Right forelimb (tissue), 1 donor: ENCODE measurements around the gene RNF32.

Experiments used
- DNase-seq: peaks from one replicate; pipeline ENCODE4 v3.0.0-alpha.2; 2018

RNF32 gene

GRCh38 chr7:156640257-156640948, at the start of gene RNF32:
RNF32 (plus strand) TSS chr7:156640774; CDS start chr7:156643878, 3,104 bp downstream.
- peak; percentile 98 for DNase-seq

- DNase-seq, result no peak
Observed at GRCh38 chr7:156592155-156592884, 48.3 kb upstream of the RNF32 start.

GRCh38 chr7:156594283-156595080, 46.1 kb upstream of the RNF32 start:
- DNase-seq, result no peak

- no peak for DNase-seq
Observed at GRCh38 chr7:156600496-156600895, 40.1 kb upstream of the RNF32 start.

- no peak for DNase-seq
Observed at GRCh38 chr7:156602283-156602682, 38.3 kb upstream of the RNF32 start.

GRCh38 chr7:156603011-156603410, 37.6 kb upstream of the RNF32 start:
- no peak for DNase-seq

- DNase-seq, result no peak
Observed at GRCh38 chr7:156603629-156604028, 36.9 kb upstream of the RNF32 start.

- DNase-seq, result no peak
Observed at GRCh38 chr7:156604311-156604710, 36.3 kb upstream of the RNF32 start.

GRCh38 chr7:156604836-156605695, 35.5 kb upstream of the RNF32 start:
- no peak for DNase-seq

- no peak for DNase-seq
Observed at GRCh38 chr7:156606135-156606534, 34.4 kb upstream of the RNF32 start.

- DNase-seq, result no peak
Observed at GRCh38 chr7:156606691-156607331, 33.8 kb upstream of the RNF32 start.

GRCh38 chr7:156607332-156608172, 33.0 kb upstream of the RNF32 start:
- DNase-seq, result no peak

GRCh38 chr7:156608173-156608478, 32.4 kb upstream of the RNF32 start:
- no peak for DNase-seq

GRCh38 chr7:156609010-156609877, 31.3 kb upstream of the RNF32 start:
- DNase-seq, result no peak

- no peak for DNase-seq
Observed at GRCh38 chr7:156610130-156610529, 30.4 kb upstream of the RNF32 start.

GRCh38 chr7:156610601-156611000, 30.0 kb upstream of the RNF32 start:
- DNase-seq, result no peak

GRCh38 chr7:156611014-156612010, 29.3 kb upstream of the RNF32 start:
- DNase-seq, result no peak

- no peak for DNase-seq
Observed at GRCh38 chr7:156612930-156613329, 27.6 kb upstream of the RNF32 start.
